Stimulated activated memory B cell treated with anti-CD40 and anti-IgM and Interleukin-4, amounts not matched to agents 10 μg/mL and 1 μg/mL and 100 μg/mL, for 72 hours (primary cell): ENCODE data around the gene SMC6.

ENCODE experiments used
- ATAC-seq: fragments of 150-1000 bp; cut with Tn5 transposase; 2 replicates; pipeline ENCODE4 v1.10.0; 2021
- H3K27ac Mint-ChIP-seq: one replicate; pipeline ENCODE4 v1.8.0; 2022; ENCODE audit warnings: mild to moderate bottlenecking, mixed read lengths
- H3K27me3 Mint-ChIP-seq: one replicate; pipeline ENCODE4 v1.8.0; 2022; ENCODE audit warnings: mixed read lengths
- H3K36me3 Mint-ChIP-seq: one replicate; pipeline ENCODE4 v1.8.0; 2022; ENCODE audit warnings: mixed read lengths
- H3K4me1 Mint-ChIP-seq: one replicate; pipeline ENCODE4 v1.8.0; 2022; ENCODE audit warnings: mixed read lengths
- H3K4me3 Mint-ChIP-seq: one replicate; pipeline ENCODE4 v1.8.0; 2022; ENCODE audit warnings: mild to moderate bottlenecking, moderate library complexity, mixed read lengths
- H3K9me3 Mint-ChIP-seq: one replicate; pipeline ENCODE4 v1.8.0; 2022; ENCODE audit warnings: mixed read lengths

SMC6 gene

GRCh38 chr2:17630089-17630488 is 123.5 kb downstream of the SMC6 start:
- peaks cover 9% of the 10 kb centered on the region for H3K27me3 Mint-ChIP-seq
- ATAC-seq: no peak
- H3K4me3 Mint-ChIP-seq: no peak overlapping the region
- peaks cover 6% of the 10 kb centered on the region for H3K9me3 Mint-ChIP-seq
- no peaks in the 10 kb centered on the region for H3K4me1 Mint-ChIP-seq
- no peaks in the 10 kb centered on the region for H3K36me3 Mint-ChIP-seq
- H3K27ac Mint-ChIP-seq: no peak overlapping the region

- H3K27ac Mint-ChIP-seq: no peak overlapping the region
- H3K4me1 Mint-ChIP-seq: no peaks in the 10 kb centered on the region
- H3K4me3 Mint-ChIP-seq: no peak overlapping the region
- peaks cover 9% of the 10 kb centered on the region for H3K27me3 Mint-ChIP-seq
- no peaks in the 10 kb centered on the region for H3K36me3 Mint-ChIP-seq
- no peak for ATAC-seq
- H3K9me3 Mint-ChIP-seq: peaks cover 9% of the 10 kb centered on the region
Measured at GRCh38 chr2:17628349-17629261, 125.0 kb downstream of the SMC6 start.

- Mint-ChIP-seq H3K27me3 (peaks cover 14% of the 10 kb centered on the region), H3K9me3 (peaks cover 9% of the 10 kb centered on the region), H3K4me1 (no peaks in the 10 kb centered on the region), H3K27ac (no peak overlapping the region), H3K36me3 (no peaks in the 10 kb centered on the region), H3K4me3 (no peak overlapping the region)
- no peak for ATAC-seq
Measured at GRCh38 chr2:17627434-17627833, 126.2 kb downstream of the SMC6 start.

- ATAC-seq: no peak
- peaks cover 18% of the 10 kb centered on the region for H3K27me3 Mint-ChIP-seq
- H3K36me3 Mint-ChIP-seq: no peaks in the 10 kb centered on the region
- H3K27ac Mint-ChIP-seq: no peak overlapping the region
- no peak overlapping the region for H3K4me3 Mint-ChIP-seq
- no peaks in the 10 kb centered on the region for H3K4me1 Mint-ChIP-seq
- H3K9me3 Mint-ChIP-seq: peaks cover 9% of the 10 kb centered on the region
Measured at GRCh38 chr2:17626986-17627385, 126.6 kb downstream of the SMC6 start.

- Mint-ChIP-seq H3K36me3 (no peaks in the 10 kb centered on the region), H3K27me3 (peaks cover 33% of the 10 kb centered on the region), H3K9me3 (peaks cover 9% of the 10 kb centered on the region), H3K4me3 (no peak overlapping the region), H3K27ac (no peak overlapping the region), H3K4me1 (no peaks in the 10 kb centered on the region)
- no peak for ATAC-seq
Measured at GRCh38 chr2:17625446-17625845, 128.2 kb downstream of the SMC6 start.

- peaks cover 35% of the 10 kb centered on the region for H3K27me3 Mint-ChIP-seq
- H3K27ac Mint-ChIP-seq: no peak overlapping the region
- ATAC-seq: no peak
- no peak overlapping the region for H3K4me3 Mint-ChIP-seq
- H3K9me3 Mint-ChIP-seq: peaks cover 3% of the 10 kb centered on the region
- H3K36me3 Mint-ChIP-seq: no peaks in the 10 kb centered on the region
- H3K4me1 Mint-ChIP-seq: no peaks in the 10 kb centered on the region
Measured at GRCh38 chr2:17621781-17622180, 131.8 kb downstream of the SMC6 start.

GRCh38 chr2:17620841-17621240 is 132.8 kb downstream of the SMC6 start:
- H3K27ac Mint-ChIP-seq: no peak overlapping the region

GRCh38 chr2:17620280-17620679 is 133.3 kb downstream of the SMC6 start:
- H3K27ac Mint-ChIP-seq: no peak overlapping the region
- H3K4me3 Mint-ChIP-seq: no peak overlapping the region

More at GRCh38 chr2:17620841-17621240, 132.8 kb downstream of the SMC6 start:
- no peaks in the 10 kb centered on the region for H3K4me1 Mint-ChIP-seq
- H3K9me3 Mint-ChIP-seq: peaks cover 3% of the 10 kb centered on the region
- H3K27me3 Mint-ChIP-seq: peaks cover 35% of the 10 kb centered on the region
- H3K4me3 Mint-ChIP-seq: no peak overlapping the region
- H3K36me3 Mint-ChIP-seq: no peaks in the 10 kb centered on the region
- no peak for ATAC-seq

GRCh38 chr2:17617955-17618354 is 135.7 kb downstream of the SMC6 start:
- Mint-ChIP-seq H3K27ac (no peak overlapping the region), H3K9me3 (no peaks in the 10 kb centered on the region), H3K4me1 (no peaks in the 10 kb centered on the region), H3K4me3 (no peak overlapping the region), H3K27me3 (peaks cover 47% of the 10 kb centered on the region), H3K36me3 (no peaks in the 10 kb centered on the region)
- no peak for ATAC-seq

More at GRCh38 chr2:17620280-17620679, 133.3 kb downstream of the SMC6 start:
- Mint-ChIP-seq H3K27me3 (peaks cover 35% of the 10 kb centered on the region), H3K36me3 (no peaks in the 10 kb centered on the region), H3K4me1 (no peaks in the 10 kb centered on the region), H3K9me3 (peaks cover 3% of the 10 kb centered on the region)
- ATAC-seq: no peak

- H3K4me3 Mint-ChIP-seq: no peak overlapping the region
- no peak for ATAC-seq
- no peaks in the 10 kb centered on the region for H3K36me3 Mint-ChIP-seq
- no peak overlapping the region for H3K27ac Mint-ChIP-seq
- H3K9me3 Mint-ChIP-seq: no peaks in the 10 kb centered on the region
- no peaks in the 10 kb centered on the region for H3K4me1 Mint-ChIP-seq
- H3K27me3 Mint-ChIP-seq: peaks cover 47% of the 10 kb centered on the region
Measured at GRCh38 chr2:17617516-17617915, 136.1 kb downstream of the SMC6 start.

GRCh38 chr2:17616405-17616804 is 137.2 kb downstream of the SMC6 start:
- Mint-ChIP-seq H3K9me3 (no peaks in the 10 kb centered on the region), H3K4me3 (no peak overlapping the region), H3K36me3 (no peaks in the 10 kb centered on the region), H3K27me3 (peaks cover 36% of the 10 kb centered on the region), H3K4me1 (no peaks in the 10 kb centered on the region), H3K27ac (no peak overlapping the region)
- ATAC-seq: no peak

- no peak for ATAC-seq
- no peak overlapping the region for H3K4me3 Mint-ChIP-seq
- no peaks in the 10 kb centered on the region for H3K36me3 Mint-ChIP-seq
- H3K4me1 Mint-ChIP-seq: no peaks in the 10 kb centered on the region
- no peaks in the 10 kb centered on the region for H3K9me3 Mint-ChIP-seq
- H3K27me3 Mint-ChIP-seq: peaks cover 30% of the 10 kb centered on the region
- H3K27ac Mint-ChIP-seq: no peak overlapping the region
Measured at GRCh38 chr2:17615728-17616351, 137.8 kb downstream of the SMC6 start.

- Mint-ChIP-seq H3K27me3 (peaks cover 24% of the 10 kb centered on the region), H3K27ac (no peak overlapping the region), H3K4me3 (no peak overlapping the region), H3K9me3 (no peaks in the 10 kb centered on the region), H3K4me1 (no peaks in the 10 kb centered on the region), H3K36me3 (no peaks in the 10 kb centered on the region)
- no peak for ATAC-seq
Measured at GRCh38 chr2:17615147-17615546, 138.5 kb downstream of the SMC6 start.

- Mint-ChIP-seq H3K27me3 (peaks cover 17% of the 10 kb centered on the region), H3K36me3 (no peaks in the 10 kb centered on the region), H3K27ac (no peak overlapping the region), H3K4me1 (no peaks in the 10 kb centered on the region), H3K9me3 (no peaks in the 10 kb centered on the region), H3K4me3 (no peak overlapping the region)
- no peak for ATAC-seq
Measured at GRCh38 chr2:17614174-17614930, 139.3 kb downstream of the SMC6 start.
